HEK293 (cell line): ENCODE data around the gene CDKAL1.

Experiments used
- CTCF ChIA-PET: fragments of 350-600 bp; formaldehyde crosslinking; extraction: SDS; loops from one replicate; lab custom pipeline; 2021; ENCODE audit warnings: antibody characterized with exemption; lab: Yijun Ruan, JAX
- POLR2A ChIA-PET: fragments of 300-600 bp; formaldehyde crosslinking; extraction: SDS; loops from one replicate; lab custom pipeline; 2020; ENCODE audit warnings: antibody characterized with exemption, inconsistent platforms; lab: Yijun Ruan, JAX
- H3K27ac ChIP-seq: fragments of 200-500 bp; sonication (Bioruptor generic); 2 replicates; pipeline ENCODE4 v1.5.1; 2014; ENCODE audit warnings: low read depth, low read length, control low read depth, inconsistent platforms; ENCODE audit errors: extremely low read depth
- H3K36me3 ChIP-seq, 2 experiments: fragments of 200-500 bp in 1 of 2; sonication (Bioruptor generic) in 1 of 2; 1 replicate in 1 of 2; 2 replicates in 1 of 2; pipeline ENCODE4 v1.5.1; 2014 to 2017; ENCODE audit warnings: inconsistent platforms in 2 of 2, low read length in 2 of 2; ENCODE audit not compliant: control insufficient read depth in 2 of 2, insufficient read depth in 1 of 2
- H3K4me1 ChIP-seq: fragments of 200-500 bp; sonication (Bioruptor generic); 2 replicates; pipeline ENCODE4 v1.5.1; 2014; ENCODE audit warnings: mild to moderate bottlenecking, low read length, inconsistent platforms; ENCODE audit not compliant: control insufficient read depth, insufficient read depth
- H3K4me3 ChIP-seq: 2 replicates; pipeline ENCODE4 v1.5.1; 2011; ENCODE audit warnings: low read depth, mild to moderate bottlenecking, control low read depth, low read length, moderate library complexity
- H3K9me3 ChIP-seq: fragments of 200-500 bp; sonication (Bioruptor generic); 2 replicates; pipeline ENCODE4 v1.5.1; 2014; ENCODE audit warnings: low read depth, low read length, inconsistent platforms; ENCODE audit not compliant: control insufficient read depth, insufficient read depth
- GLI2 ChIP-seq: fragments of 450-650 bp; formaldehyde crosslinking; IDR thresholded peaks from 2 replicates; pipeline ENCODE4; 2017; ENCODE audit warnings: missing biosample characterization, missing genetic modification characterization, low read depth, borderline replicate concordance
- MEIS1 ChIP-seq: sonication (generic); formaldehyde crosslinking; IDR thresholded peaks from 2 replicates; pipeline ENCODE4 v1.8.1; 2022; ENCODE audit warnings: missing genetic modification reagents, mild to moderate bottlenecking, borderline replicate concordance
- MZF1 ChIP-seq: fragments of 450-650 bp; formaldehyde crosslinking; IDR thresholded peaks from 2 replicates; pipeline ENCODE4 v1.5.1; 2017; ENCODE audit warnings: missing biosample characterization, missing genetic modification characterization, borderline replicate concordance
- OVOL3 ChIP-seq: fragments of 450-650 bp; formaldehyde crosslinking; IDR thresholded peaks from 2 replicates; pipeline ENCODE4 v1.5.1; 2016; ENCODE audit warnings: missing biosample characterization, missing genetic modification characterization
- PRDM4 ChIP-seq: fragments of 450-650 bp; formaldehyde crosslinking; IDR thresholded peaks from 2 replicates; pipeline ENCODE4 v1.5.1; 2017; ENCODE audit warnings: missing biosample characterization, missing genetic modification characterization
- SP3 ChIP-seq: fragments of 450-650 bp; formaldehyde crosslinking; IDR thresholded peaks from 2 replicates; pipeline ENCODE4 v1.5.1; 2016; ENCODE audit warnings: missing biosample characterization, missing genetic modification characterization
- ZNF23 ChIP-seq: fragments of 450-650 bp; formaldehyde crosslinking; IDR thresholded peaks from 2 replicates; pipeline ENCODE4 v1.5.1; 2016; ENCODE audit warnings: missing biosample characterization, missing genetic modification characterization, borderline replicate concordance
- ZNF311 ChIP-seq: fragments of 450-650 bp; formaldehyde crosslinking; IDR thresholded peaks from 2 replicates; pipeline ENCODE4 v1.5.1; 2017; ENCODE audit warnings: missing biosample characterization, missing genetic modification characterization, borderline replicate concordance
- ZNF341 ChIP-seq: fragments of 450-650 bp; formaldehyde crosslinking; IDR thresholded peaks from 2 replicates; pipeline ENCODE4; 2016; ENCODE audit warnings: low read depth, missing biosample characterization, missing genetic modification characterization
- ZNF362 ChIP-seq: fragments of 450-650 bp; formaldehyde crosslinking; IDR thresholded peaks from 2 replicates; pipeline ENCODE4 v1.5.1; 2016; ENCODE audit warnings: missing biosample characterization, missing genetic modification characterization
- ZNF391 ChIP-seq: fragments of 450-650 bp; formaldehyde crosslinking; IDR thresholded peaks from 2 replicates; pipeline ENCODE4 v1.5.1; 2016; ENCODE audit warnings: low read depth, missing biosample characterization, missing genetic modification characterization, borderline replicate concordance
- ZNF449 ChIP-seq: fragments of 450-650 bp; formaldehyde crosslinking; IDR thresholded peaks from 2 replicates; pipeline ENCODE4 v1.5.1; 2017; ENCODE audit warnings: missing biosample characterization, mild to moderate bottlenecking, missing genetic modification characterization, moderate library complexity
- ZNF529 ChIP-seq: fragments of 450-650 bp; formaldehyde crosslinking; IDR thresholded peaks from 2 replicates; pipeline ENCODE4 v1.5.1; 2017; ENCODE audit warnings: missing genetic modification characterization, missing biosample characterization; ENCODE audit not compliant: insufficient replicate concordance
- ZNF571 ChIP-seq: fragments of 450-650 bp; formaldehyde crosslinking; IDR thresholded peaks from 2 replicates; pipeline ENCODE4 v1.5.0; 2017; ENCODE audit warnings: missing biosample characterization, missing genetic modification characterization
- ZNF747 ChIP-seq: fragments of 450-650 bp; formaldehyde crosslinking; IDR thresholded peaks from 2 replicates; pipeline ENCODE4 v1.5.1; 2016; ENCODE audit warnings: missing biosample characterization, missing genetic modification characterization
- ZNF837 ChIP-seq: fragments of 450-650 bp; formaldehyde crosslinking; IDR thresholded peaks from 2 replicates; pipeline ENCODE4 v1.5.1; 2016; ENCODE audit warnings: missing biosample characterization, missing genetic modification characterization
- ZSCAN5A ChIP-seq: fragments of 450-650 bp; formaldehyde crosslinking; IDR thresholded peaks from 2 replicates; pipeline ENCODE4 v1.5.1; 2016; ENCODE audit warnings: missing biosample characterization, missing genetic modification characterization
- ZXDB ChIP-seq: fragments of 450-650 bp; formaldehyde crosslinking; IDR thresholded peaks from 2 replicates; pipeline ENCODE4 v1.5.1; 2016; ENCODE audit warnings: missing biosample characterization, missing genetic modification characterization
- TF ChIP-seq, protein P1 (sequence below): fragments of 450-650 bp; formaldehyde crosslinking; IDR thresholded peaks from 2 replicates; pipeline ENCODE4 v1.5.1; 2017; ENCODE audit warnings: missing biosample characterization, missing genetic modification characterization
- TF ChIP-seq, protein P2 (sequence below): fragments of 450-650 bp; formaldehyde crosslinking; IDR thresholded peaks from 2 replicates; pipeline ENCODE4 v1.5.1; 2016; ENCODE audit warnings: missing biosample characterization, missing genetic modification characterization

The CDKAL1 gene

DNA sequence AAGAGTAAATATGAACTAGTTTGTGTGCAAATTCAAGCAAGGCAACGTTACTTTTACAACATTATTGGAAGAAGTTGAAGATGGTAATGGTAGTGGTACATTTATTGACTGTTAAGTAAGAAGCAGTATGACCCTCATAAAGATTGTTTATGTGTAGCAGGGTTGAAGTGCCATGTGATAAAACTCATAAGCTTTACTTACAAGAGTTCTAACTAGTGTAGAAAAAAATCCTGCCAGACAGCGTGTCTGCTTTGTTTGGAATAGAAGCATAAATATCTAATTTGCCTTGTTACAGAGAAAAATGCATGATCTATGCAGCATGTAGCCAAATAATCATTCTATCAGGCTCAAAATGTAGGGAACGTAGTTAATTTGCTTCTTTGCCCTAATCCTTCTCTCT lies 608.5 kb downstream of the CDKAL1 start (continued):
- TF ChIP-seq, protein P1, sequence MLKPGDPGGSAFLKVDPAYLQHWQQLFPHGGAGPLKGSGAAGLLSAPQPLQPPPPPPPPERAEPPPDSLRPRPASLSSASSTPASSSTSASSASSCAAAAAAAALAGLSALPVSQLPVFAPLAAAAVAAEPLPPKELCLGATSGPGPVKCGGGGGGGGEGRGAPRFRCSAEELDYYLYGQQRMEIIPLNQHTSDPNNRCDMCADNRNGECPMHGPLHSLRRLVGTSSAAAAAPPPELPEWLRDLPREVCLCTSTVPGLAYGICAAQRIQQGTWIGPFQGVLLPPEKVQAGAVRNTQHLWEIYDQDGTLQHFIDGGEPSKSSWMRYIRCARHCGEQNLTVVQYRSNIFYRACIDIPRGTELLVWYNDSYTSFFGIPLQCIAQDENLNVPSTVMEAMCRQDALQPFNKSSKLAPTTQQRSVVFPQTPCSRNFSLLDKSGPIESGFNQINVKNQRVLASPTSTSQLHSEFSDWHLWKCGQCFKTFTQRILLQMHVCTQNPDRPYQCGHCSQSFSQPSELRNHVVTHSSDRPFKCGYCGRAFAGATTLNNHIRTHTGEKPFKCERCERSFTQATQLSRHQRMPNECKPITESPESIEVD = no peak
- TF ChIP-seq MEIS1 = no peak
- TF ChIP-seq ZNF311 (tag by site-specific recombination) = no peak
- no peak for TF ChIP-seq MZF1 (tag by site-specific recombination)
- no peak for TF ChIP-seq ZNF391 (tag by site-specific recombination)
- no peak for TF ChIP-seq ZNF449 (tag by site-specific recombination)
- TF ChIP-seq ZSCAN5A = no peak
- TF ChIP-seq, protein P2, sequence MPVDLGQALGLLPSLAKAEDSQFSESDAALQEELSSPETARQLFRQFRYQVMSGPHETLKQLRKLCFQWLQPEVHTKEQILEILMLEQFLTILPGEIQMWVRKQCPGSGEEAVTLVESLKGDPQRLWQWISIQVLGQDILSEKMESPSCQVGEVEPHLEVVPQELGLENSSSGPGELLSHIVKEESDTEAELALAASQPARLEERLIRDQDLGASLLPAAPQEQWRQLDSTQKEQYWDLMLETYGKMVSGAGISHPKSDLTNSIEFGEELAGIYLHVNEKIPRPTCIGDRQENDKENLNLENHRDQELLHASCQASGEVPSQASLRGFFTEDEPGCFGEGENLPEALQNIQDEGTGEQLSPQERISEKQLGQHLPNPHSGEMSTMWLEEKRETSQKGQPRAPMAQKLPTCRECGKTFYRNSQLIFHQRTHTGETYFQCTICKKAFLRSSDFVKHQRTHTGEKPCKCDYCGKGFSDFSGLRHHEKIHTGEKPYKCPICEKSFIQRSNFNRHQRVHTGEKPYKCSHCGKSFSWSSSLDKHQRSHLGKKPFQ (tag by site-specific recombination) = no peak
- TF ChIP-seq, all 188 proteins: peak for 0

GRCh38 chr6:21143645-21144044 lies 609.4 kb downstream of the CDKAL1 start:
- CTCF ChIA-PET = no interaction called here
- no peaks in the 10 kb centered on the region for H3K9me3 ChIP-seq
- no peak for TF ChIP-seq ZNF837 (tag by site-specific recombination)
- TF ChIP-seq, protein P1 = peak; percentile 48
- TF ChIP-seq, all 188 proteins: peak for 1
- H3K4me3 ChIP-seq = no peak overlapping the region
- H3K27ac ChIP-seq = no peak overlapping the region
- POLR2A ChIA-PET = no interaction called here
- H3K36me3 ChIP-seq = no peaks in the 10 kb centered on the region
- H3K4me1 ChIP-seq = peaks cover 15% of the 10 kb centered on the region

DNA sequence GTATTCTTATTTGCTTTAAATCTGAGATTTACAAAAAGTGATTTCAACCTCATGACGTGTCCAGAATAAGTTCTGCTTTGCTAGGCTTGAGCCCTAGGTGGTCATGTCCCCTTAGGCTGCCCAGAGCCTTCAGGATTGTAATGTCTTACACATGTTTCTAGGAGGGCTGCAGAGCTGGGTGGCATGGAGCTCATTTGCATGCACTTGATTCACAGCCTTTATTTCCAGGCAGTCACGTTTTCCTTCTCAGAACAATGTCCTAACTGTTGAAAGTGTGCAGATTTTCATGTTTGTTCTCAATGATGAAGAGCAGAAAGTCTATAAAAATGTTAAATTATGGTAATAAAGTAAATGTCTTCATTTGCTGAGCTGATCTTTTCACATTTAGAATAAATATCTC lies 610.7 kb downstream of the CDKAL1 start:
- CTCF ChIA-PET = interaction anchor here (1.3 kb wide), 1 partner anchor 9 kb away, joined by 4 read pairs; no protein-coding TSS in a partner anchor
- POLR2A ChIA-PET = no interaction called here
- no peak for TF ChIP-seq ZNF529
- TF ChIP-seq MZF1 (tag by site-specific recombination) = no peak
- no peak for TF ChIP-seq ZNF23 (tag by site-specific recombination)
- no peak for TF ChIP-seq OVOL3
- TF ChIP-seq ZNF362 (tag by site-specific recombination) = no peak
- no peak for TF ChIP-seq ZXDB (tag by site-specific recombination)
- TF ChIP-seq ZNF341 (tag by site-specific recombination) = no peak
- TF ChIP-seq GLI2 = no peak
- no peak for TF ChIP-seq PRDM4 (tag by site-specific recombination)
- TF ChIP-seq ZNF571 (tag by site-specific recombination) = no peak
- no peak for TF ChIP-seq ZNF747
- no peak for TF ChIP-seq SP3 (tag by site-specific recombination)
- TF ChIP-seq MEIS1 = no peak

More for the DNA sequence above, 610.7 kb downstream of the CDKAL1 start:
- Histone ChIP-seq H3K9me3 (no peaks in the 10 kb centered on the region), H3K27ac (no peak overlapping the region), H3K4me3 (no peak overlapping the region), H3K36me3 (no peaks in the 10 kb centered on the region), H3K4me1 (peaks cover 15% of the 10 kb centered on the region)
